ENCODE measurements around the gene GPR142.
A peak's percentile ranks its signal among the peaks of the same experiment; 100 is the strongest.

The GPR142 gene, protein sequence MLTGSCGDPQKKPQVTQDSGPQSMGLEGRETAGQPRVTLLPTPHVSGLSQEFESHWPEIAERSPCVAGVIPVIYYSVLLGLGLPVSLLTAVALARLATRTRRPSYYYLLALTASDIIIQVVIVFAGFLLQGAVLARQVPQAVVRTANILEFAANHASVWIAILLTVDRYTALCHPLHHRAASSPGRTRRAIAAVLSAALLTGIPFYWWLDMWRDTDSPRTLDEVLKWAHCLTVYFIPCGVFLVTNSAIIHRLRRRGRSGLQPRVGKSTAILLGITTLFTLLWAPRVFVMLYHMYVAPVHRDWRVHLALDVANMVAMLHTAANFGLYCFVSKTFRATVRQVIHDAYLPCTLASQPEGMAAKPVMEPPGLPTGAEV

DNA sequence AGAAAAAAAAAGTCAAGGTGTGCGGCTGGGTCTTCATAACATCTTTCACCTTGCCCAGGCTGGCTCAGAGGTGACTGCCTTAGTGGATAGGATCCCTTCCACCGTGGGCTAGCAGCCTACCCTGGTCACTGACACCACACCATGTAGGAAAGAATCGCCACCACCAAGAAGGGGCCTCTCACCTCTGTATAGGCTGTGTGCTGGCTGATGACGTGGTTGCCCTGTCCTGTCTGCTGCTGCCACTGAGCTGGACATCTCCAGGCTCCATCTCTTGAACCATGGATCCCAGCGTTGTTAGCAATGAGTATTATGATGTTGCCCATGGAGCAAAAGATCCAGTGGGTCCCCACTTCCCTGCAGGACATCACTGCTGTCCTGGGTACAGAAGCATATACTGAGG is at the start of gene GPR142:
Gene GPR142, plus strand, starts transcription at position 301 of the 400 bp plus-strand sequence. CDS start 2,035 bp downstream, outside the sequence.
- no peak for DNase-seq (ENCODE audit: low spot score)

DNA sequence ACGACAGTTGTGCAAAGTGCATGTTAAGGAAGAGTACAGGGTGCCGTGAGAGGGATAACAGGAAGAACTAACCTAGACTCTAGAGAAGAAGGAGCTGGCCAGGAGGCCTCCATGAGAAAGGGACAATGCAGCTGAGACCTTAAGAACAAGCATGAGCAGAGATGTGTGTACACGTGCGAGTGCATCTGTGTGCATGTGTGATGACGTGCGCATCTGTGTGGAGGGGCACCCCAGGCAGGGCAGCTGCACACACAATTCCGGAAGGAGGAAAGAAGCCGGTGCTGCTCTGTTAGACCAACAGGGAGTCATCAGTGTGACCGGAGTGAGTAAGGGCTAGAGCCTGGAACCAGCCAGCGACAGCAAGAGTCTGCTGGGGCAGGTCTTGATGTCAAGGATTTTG is 48.9 kb upstream of the GPR142 start:
- DNase-seq (ENCODE audit: low spot score), result no peak

DNA sequence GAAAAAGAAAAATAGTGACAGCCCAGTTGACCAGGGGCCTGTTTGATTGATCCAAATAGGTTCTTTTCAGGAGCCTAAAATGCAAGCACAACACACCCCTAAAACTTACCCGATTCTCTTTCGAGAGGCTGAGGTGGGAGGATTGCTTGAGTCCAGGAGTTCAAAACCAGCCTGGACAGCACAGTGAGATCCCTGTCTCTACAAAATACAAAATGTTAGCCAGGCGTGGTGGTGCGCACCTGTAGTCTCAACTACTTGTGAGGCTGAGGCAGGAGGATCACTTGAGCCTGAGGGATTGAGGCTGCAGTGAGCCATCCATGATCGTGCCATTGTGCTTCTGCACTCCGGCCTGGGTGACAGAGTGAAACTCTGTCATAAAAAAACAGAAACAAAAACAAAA is 42.8 kb upstream of the GPR142 start:
- no peak for DNase-seq (ENCODE audit: low spot score)

GRCh38 chr17:74325376-74325742 is 41.9 kb upstream of the GPR142 start:
- DNase-seq (ENCODE audit: low spot score), result no peak

DNA sequence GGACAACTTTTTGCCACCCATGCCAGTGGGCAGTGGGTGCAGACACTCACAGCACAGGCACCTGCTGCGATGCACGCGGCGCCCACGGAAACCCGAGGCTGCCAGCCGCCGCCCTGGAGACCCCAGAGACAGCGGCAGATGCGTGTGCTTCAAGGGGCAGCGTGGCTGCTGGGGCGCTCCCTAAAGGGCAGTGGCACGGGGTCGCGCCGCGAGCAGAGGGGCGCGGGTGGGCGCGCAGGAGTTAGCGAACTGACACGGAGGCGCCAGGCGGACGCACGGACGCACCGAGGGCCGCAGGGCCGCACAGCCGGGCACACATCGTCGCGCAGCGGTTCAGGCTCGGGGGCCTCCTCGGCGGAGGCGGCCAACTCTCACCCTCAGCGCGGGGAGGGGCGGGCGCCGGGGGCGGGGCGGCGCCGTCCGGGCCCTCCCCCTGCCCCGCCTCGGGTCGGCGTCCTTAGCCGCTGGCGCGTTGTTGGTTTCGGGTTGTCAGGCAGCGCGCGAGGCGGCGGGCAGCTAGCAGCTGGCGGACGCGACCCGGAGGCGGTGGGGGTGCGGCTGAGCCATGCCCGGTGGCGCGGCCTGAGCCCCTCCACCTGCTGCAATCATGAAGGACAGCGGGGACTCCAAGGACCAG is 41.4 kb upstream of the GPR142 start, which contains the start of gene KIF19:
Gene KIF19, plus strand, starts transcription at position 484 of the 637 bp plus-strand sequence. Its CDS starts 124 bp downstream, at position 608.
- DNase-seq (ENCODE audit: low spot score), result no peak

DNA sequence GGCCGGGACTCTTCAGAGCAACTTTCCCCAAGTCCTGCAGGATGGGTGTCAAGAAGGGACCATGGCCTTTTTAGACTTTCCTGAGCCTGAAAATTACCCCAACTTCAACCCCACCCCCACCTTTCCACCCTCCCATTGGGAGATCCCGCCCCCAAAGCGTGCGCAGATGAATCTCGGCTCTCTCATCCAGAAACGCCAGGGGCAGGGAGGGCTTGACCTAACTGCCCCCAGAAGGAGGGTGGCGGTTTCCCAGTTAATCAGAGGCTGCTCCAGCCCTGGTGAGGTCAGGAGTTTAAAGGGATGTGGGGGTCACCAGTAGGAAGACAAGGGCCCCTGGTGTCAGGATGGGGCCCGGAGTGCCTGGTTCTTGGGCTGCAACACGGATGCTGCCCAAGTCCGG is 40.8 kb upstream of the GPR142 start:
- DNase-seq (ENCODE audit: low spot score), result no peak

GRCh38 chr17:74328487-74328886 is 38.8 kb upstream of the GPR142 start:
- no peak for DNase-seq (ENCODE audit: low spot score)

GRCh38 chr17:74329378-74329777 is 37.9 kb upstream of the GPR142 start:
- no peak for DNase-seq (ENCODE audit: low spot score)

DNA sequence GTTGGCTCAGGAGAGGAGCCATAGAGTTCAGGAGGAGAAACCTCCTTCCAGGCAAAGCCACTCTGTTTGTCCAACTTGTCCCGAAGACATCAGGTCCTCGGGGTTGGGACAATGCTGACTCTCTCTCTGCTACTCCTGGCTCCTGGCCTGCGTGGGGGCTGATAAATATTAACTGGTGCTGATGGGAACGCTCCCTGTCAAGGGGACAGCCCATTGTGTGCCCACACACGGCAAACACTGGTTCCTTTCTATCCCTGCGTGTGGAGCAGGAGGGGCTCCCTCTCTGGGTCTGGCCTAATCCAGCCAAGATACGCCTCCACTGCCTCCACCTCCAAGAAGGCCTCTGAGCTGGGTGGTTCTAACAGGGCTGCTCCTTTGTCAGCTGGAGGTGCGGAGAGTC is 36.9 kb upstream of the GPR142 start:
- no peak for DNase-seq (ENCODE audit: low spot score)

DNA sequence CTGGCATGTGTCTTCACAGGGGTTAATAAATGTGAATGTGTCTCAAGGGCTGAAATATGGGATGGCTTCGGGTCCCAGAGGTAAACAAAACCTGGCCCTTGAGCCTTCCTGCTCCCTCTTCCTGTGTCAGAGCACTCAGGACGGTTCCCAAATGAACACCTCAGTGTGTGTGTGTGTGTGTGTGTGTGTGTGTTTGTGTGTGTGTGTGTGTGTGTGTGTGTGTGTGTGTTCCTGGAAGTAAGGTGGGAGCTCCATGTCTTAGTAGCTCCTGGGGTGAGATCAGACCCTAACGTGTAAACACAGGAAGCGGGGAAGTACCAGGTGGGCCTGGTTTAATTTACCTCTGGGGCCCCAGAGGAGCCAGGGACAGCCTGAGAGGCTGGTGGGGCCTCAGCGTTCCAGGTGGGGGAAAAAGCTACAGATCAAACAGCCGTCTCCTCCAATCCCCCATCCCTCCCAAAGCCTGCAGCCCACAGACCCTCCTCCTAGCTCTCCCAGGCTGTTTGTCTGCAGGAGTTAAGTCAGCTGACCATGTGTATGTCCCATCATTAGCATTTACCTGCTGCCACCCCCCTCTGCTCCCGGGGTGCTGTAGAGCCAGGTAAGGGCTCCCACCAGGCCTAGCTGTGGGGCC is 35.2 kb upstream of the GPR142 start:
- no peak for DNase-seq (ENCODE audit: low spot score)

DNA sequence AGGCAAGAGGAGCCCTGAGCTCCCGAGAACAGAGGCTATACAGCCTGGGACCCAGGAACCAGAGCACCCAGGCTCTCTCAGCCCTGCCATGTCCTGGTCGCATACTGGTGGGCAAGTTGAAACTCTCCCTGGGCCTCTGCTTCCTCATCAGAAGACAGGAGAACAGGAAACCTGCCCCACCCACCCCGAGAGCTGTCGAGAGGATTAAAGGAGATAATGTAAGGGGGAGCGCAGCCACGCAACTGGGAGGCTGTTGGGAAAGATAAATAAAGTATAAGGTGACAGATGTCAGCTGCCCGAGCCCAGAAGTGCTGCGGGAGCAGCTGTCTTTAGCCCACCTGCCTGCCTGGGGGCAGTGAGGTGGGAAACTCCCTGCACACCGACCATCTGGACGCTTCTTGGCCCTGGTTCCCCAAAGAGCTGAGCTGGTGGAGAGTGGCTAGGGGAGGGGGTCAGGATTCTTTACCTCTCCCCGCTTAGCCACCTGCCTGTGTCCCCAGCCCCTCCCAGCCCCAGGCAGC is 34.5 kb upstream of the GPR142 start:
- peak; percentile 41 for DNase-seq (ENCODE audit: low spot score)

GRCh38 chr17:74334393-74335039 is 32.8 kb upstream of the GPR142 start:
- DNase-seq (ENCODE audit: low spot score), result no peak

DNA sequence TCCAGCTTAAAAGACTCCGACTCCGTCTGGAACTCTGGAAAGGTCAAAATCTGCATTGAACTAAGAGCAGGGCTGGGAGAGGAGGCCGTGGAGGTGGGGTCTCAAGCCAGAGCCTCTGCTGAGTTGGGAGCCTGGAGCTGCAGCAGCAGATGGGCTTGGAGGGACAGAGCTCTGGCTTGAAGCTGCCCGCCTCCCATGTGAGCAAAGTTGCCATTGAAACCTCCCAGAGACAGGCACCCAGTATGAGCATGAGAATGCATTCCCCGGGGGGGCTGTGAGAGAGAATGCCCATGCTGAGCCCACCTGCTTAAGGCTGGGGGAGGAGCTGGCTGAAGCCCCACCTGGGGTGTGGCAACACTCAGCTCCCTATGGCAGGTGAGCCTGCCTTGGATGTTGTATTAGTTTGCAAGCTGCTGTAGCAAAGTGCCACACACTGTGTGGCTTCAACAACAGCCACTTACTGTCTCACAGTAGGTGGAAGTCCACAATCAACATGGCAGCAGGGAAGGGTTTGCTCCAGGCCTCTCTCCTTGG is 31.7 kb upstream of the GPR142 start:
- no peak for DNase-seq (ENCODE audit: low spot score)

GRCh38 chr17:74336307-74336706 is 31.0 kb upstream of the GPR142 start:
- no peak for DNase-seq (ENCODE audit: low spot score)

- no peak for DNase-seq (ENCODE audit: low spot score)
Observed at GRCh38 chr17:74337834-74338500, 29.3 kb upstream of the GPR142 start.

DNA sequence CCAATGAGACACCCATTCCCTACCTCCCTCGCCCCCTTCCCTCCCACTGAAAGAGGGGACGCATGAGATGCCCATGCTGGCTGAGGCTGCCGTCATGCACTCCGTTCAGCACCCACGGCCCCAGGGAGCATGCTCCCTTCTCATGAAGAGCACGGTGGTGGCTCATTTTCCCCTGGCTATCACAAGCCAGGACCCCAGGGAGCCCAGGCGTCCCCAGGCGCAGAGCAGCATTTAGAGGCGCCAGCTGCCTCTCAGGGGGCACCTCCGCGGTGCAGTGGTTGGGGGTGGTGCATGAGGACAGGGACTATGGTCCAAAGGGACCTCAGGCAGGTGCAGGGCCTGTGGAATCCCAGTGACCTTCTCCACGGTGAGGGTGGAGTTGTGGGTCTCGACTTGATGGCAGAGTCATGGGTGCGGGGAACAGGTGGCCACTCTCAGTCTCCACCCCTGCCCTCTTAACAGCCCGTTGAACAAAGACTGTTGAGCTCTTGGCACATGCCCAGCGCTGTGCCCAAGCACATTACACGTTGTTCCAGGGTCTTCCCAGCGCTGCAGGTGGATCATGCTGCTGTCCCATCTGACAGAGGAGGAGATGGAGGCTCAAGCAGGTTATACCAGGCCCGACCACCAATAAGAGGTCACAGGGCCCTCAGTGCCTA is 27.6 kb upstream of the GPR142 start:
- no peak for DNase-seq (ENCODE audit: low spot score)

DNA sequence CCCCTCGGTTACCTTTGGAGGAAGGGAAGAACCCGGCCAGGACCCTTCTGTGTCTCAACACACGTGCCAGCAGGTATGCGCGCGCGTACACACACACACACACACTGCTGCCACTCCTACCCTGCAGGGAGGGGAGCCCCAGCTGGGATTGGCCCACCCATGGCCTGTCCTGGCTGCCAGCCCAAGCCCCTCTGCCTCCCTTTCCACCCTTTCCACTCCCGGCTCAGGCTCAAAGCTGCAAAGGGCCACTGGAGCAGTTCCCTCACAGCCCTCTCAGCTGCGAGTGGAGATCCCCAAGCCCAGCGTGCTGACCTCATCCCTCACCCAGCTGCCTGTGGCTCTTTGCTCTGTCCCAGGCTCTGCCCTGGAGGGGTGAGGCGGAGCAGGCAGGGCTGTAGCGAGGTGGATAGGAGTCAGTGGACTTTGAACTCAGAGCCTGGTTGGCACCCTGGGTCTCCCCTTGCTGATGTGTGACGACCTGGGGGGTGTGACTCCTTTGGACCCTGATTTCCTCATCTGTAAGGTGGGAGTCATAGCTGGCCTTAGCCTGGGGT is 26.8 kb upstream of the GPR142 start:
- no peak for DNase-seq (ENCODE audit: low spot score)

DNA sequence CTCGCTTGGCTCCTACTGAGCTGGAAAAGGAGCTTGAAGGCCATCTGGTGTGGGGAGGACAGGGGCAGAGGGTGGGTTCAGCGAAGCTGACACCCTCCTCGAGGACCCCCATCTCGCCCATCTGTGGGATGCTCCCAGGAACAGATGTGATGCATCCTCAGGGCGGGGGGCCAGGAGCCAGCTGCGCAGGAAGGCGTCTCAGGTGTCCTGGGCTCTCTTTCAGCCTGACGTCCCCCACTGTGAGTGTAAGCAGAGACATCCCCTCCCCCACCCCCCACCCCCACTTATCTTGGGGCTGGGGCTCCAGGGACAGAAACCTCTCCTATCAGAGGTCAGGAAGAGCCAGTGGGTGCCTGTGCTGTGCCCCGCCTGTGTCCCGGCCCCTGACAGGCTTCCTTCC is 25.1 kb upstream of the GPR142 start:
- no peak for DNase-seq (ENCODE audit: low spot score)

- DNase-seq (ENCODE audit: low spot score), result no peak
Observed at GRCh38 chr17:74343121-74343520, 24.2 kb upstream of the GPR142 start.

DNA sequence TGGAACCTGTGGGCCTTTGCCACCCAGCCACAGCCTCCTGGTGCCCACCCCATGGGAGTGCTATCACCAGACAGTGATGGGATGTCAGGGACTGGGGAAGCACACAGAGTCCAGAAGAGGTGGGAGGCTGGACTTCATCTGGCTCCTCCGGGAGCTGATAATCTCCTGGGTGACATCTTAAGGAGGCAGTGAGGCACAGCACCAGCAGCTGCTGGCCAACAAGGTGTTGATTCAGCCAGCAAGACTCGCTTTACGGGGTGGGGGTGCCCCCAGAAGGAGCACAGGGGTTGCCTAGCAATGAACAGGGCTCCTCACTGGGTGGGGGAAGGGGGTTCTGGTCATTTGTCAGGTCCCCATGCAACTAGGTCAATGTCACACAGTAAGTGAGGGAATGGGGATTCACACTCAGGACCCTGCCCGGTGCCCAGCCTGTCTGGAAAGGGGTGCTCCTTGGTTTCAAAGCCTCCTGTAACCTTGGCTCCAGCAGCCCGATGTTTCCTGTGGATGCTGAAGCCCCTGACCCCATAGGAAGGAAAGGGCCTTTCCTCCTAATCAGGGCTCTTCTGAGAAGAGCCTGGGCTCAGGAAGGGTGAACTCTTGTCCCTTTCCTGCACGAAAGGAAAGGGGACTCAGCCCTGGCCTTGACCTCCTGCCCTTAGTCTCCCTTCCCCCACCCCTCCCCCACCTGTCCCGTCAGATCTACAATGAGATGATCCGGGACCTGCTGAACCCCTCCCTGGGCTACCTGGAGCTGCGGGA is 23.6 kb upstream of the GPR142 start:
- no peak for DNase-seq (ENCODE audit: low spot score)

Data from hematopoietic multipotent progenitor cell treated with erythropoietin and hydrocortisone succinate and interleukin-3 and kit ligand, for 15 days (in vitro differentiated cells).